ENCODE results near the gene PKD1L1. TPM values are rescaled to one million over a fixed set of nuclear protein-coding genes. Genes with fewer than 3 reads are reported as not detected.

PKD1L1 gene
- total and polyA plus RNA-seq, 12 donors: 0.11 to 1.0 (median 0.17) TPM; not detected in 1

- H3K27ac ChIP-seq: peak overlapping the region in 4 of 5 donors; percentile 37 to 85 (median 82)
- H3K4me3 ChIP-seq: no peak overlapping the region
- no peaks in the 10 kb centered on the region for H3K36me3 ChIP-seq (replicated peaks in 1 of 2)
- TF ChIP-seq CTCF (IDR thresholded peaks at IDR 0.05) (no peak), POLR2A (IDR thresholded peaks at IDR 0.05) (no peak)
- intact Hi-C loops (cut with DNase I): no loop called here
- peaks cover 25 to 53% of the 10 kb centered on the region in 2 donors for H3K4me1 ChIP-seq (replicated peaks in 1 of 2)
- no peaks in the 10 kb centered on the region for H3K9me3 ChIP-seq (replicated peaks in 1 of 3)
- WGBS, 4 donors: 13 to 30% (median 24%) methylated on average over 11 of the region's 11 CpGs
- no peaks in the 10 kb centered on the region for H3K27me3 ChIP-seq
- peak; percentile 72 to 94 (median 87) for DNase-seq
Measured at GRCh38 chr7:47786557-47787248, 161.6 kb downstream of the PKD1L1 start.

DNA sequence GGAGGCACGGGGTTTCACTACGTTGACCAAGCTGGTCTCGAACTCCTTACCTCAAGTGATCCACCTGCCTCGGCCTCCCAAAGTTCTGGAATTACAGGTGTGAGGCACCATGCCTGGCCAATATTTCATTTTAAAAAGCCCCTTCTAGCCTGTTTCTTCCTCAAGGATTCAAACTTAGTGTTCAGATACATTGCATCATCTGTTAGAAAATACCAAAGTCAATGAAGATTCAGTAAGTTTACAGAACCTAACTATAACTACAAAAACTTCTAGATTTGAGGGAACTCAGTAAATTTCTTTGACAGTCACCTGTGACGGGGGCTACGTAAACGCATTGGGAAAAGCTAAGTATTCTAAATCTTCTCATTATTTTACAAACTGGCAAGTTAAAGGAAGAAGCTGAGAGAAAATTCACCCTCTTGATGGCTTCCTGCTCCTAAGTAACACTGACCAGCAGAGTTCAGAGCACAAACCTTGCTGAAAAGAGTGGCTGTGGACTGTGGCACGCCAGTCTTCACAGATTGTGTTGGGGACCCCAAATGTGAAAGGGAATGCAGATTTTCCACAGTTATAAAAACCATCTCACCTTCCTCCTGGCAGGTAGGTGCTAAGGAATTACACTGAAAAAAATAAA is 162.2 kb downstream of the PKD1L1 start:
- no peaks in the 10 kb centered on the region for H3K36me3 ChIP-seq (replicated peaks in 1 of 2)
- no peak for DNase-seq
- 93 to 96% (median 95%) methylated on average over 8 of the region's 8 CpGs for WGBS, 4 donors
- H3K4me3 ChIP-seq: no peak overlapping the region
- TF ChIP-seq CTCF (IDR thresholded peaks at IDR 0.05): no peak
- no peak for TF ChIP-seq POLR2A (IDR thresholded peaks at IDR 0.05)
- H3K4me1 ChIP-seq (replicated peaks in 1 of 2): peaks cover 25 to 53% of the 10 kb centered on the region in 2 donors
- H3K9me3 ChIP-seq (replicated peaks in 1 of 3): no peaks in the 10 kb centered on the region
- intact Hi-C loops (cut with DNase I): no loop called here
- peak overlapping the region; percentile 13 to 85 (median 78) for H3K27ac ChIP-seq
- H3K27me3 ChIP-seq: no peaks in the 10 kb centered on the region

DNA sequence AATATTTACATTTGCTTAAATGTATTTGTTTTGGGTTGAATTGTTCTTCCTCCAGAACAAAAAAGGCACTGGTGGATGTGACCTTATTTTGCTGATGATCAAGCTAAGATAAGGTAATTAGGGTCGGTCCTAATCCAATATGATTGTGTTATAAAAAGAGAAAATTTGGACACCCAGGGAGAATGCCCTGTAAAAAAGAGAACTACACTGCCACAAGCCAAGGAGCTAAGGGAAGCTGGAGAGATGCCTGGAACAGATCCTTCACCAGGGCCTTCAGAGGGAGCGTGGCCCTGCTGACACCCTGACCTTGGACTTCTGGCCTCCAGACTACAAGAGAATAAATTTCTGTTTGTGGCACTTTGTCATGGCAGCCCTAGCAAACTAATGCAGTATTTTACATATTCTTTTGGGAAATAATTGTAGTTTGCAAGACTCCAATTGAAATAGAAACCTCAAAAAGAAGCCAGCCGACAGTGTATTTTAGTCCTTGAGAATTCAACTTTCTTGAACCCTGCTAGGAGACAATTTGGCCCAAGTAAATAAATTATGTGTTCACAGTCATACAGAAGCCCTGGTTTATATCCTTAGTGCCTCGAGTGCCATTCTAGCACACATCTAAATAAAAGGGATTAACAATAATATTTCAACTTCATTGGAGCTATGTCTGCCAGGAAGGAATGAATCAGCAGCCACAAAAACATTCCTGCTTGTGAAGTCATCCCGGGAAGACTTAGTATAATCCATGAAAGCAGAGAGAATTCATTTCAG is 164.6 kb downstream of the PKD1L1 start:
- H3K36me3 ChIP-seq (replicated peaks in 1 of 2): no peaks in the 10 kb centered on the region
- intact Hi-C loops (cut with DNase I): no loop called here
- WGBS, 4 donors: 14 to 35% (median 28%) methylated on average over 5 of the region's 5 CpGs
- peak; percentile 63 to 82 (median 70) for DNase-seq
- peaks cover 25 to 53% of the 10 kb centered on the region in 2 donors for H3K4me1 ChIP-seq (replicated peaks in 1 of 2)
- H3K27ac ChIP-seq: peak overlapping the region; percentile 44 to 85 (median 80)
- H3K9me3 ChIP-seq (replicated peaks in 1 of 3): no peaks in the 10 kb centered on the region
- no peaks in the 10 kb centered on the region for H3K27me3 ChIP-seq
- no peak overlapping the region for H3K4me3 ChIP-seq
- TF ChIP-seq POLR2A (IDR thresholded peaks at IDR 0.05) (peak in 1 of 2 donors; percentile 36), CTCF (IDR thresholded peaks at IDR 0.05) (no peak)

DNA sequence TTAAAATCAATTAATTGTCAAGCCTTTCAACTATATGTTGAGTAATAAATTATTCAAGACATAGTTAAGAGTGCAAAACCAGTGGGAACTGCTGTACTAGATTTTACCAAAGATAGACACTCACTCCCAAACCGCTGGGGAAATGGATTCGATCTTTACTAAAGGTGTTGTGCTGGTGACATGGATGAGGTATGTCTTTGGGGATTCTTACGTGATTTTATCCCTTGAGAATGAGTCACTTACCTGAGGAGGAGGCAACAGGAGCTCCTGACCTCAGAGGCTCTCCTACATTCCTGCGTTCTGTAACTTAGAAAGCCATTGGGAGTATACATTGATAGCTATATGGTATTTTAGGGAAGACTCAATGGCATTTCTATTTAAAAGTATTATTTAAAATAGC is 165.5 kb downstream of the PKD1L1 start:
- Histone ChIP-seq H3K27me3 (no peaks in the 10 kb centered on the region), H3K27ac (peak overlapping the region in 4 of 5 donors; percentile 78 to 85 (median 82)), H3K9me3 (replicated peaks in 1 of 3) (no peaks in the 10 kb centered on the region), H3K4me3 (no peak overlapping the region), H3K36me3 (replicated peaks in 1 of 2) (no peaks in the 10 kb centered on the region), H3K4me1 (replicated peaks in 1 of 2) (peaks cover 25 to 53% of the 10 kb centered on the region in 2 donors)
- WGBS, 4 donors: 94 to 96% (median 96%) methylated on average over 4 of the region's 4 CpGs
- peak in 1 of 7 donors; percentile 6 for DNase-seq
- TF ChIP-seq POLR2A (IDR thresholded peaks at IDR 0.05): no peak
- TF ChIP-seq CTCF (IDR thresholded peaks at IDR 0.05): no peak
- intact Hi-C loops (cut with DNase I): no loop called here

All from adrenal gland (tissue), 12 donors.